HG02943 (cell line): Measurements from ENCODE around the gene GALNT10.

ENCODE experiments used
- ATAC-seq: cut with Tn5 transposase; IDR thresholded peaks from one replicate; pipeline ENCODE4 v1.9.1; 2021; ENCODE audit warnings: mild to moderate bottlenecking, low read depth, moderate library complexity; ENCODE audit not compliant: unreplicated experiment

GALNT10 gene

DNA sequence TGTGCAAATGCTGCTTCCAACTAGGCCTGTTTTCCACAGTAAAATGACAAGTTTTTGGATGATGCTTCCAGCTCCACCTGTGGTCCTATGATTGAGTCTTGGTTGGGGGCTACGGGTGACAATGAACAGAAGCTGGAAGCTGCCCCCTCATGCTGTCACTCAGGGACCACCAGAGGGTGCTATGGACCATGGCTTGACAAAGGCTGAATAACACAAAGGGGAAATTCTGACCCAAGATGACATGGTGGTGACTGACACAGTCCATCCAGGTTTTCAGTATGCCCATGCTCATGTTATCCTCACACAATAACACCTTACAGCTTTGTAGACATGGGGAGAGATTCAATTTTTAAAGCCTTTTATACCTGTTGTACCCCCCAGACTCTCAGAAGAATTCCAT is 231.3 kb downstream of the GALNT10 start:
- no peak for ATAC-seq

- ATAC-seq, result no peak
Measured at GRCh38 chr5:154422298-154422697, 231.8 kb downstream of the GALNT10 start.

DNA sequence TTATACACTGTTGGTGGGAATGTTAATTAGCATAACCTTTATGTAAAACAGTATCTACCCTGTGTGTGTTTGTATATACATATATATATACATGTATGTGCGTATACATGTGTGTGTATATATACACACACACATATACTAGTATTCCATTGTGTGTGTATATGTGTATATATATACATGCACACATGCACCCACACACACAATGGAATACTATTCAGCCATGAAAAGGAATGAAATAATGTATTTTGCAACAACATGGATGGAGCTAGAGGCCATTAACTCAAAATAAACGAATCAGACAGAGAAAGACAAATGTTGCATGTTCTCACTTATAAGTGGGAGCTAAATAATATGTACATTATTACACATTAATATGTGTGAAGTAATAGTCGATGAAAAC is 237.7 kb downstream of the GALNT10 start:
- no peak for ATAC-seq

- ATAC-seq, result no peak
Measured at GRCh38 chr5:154429341-154429740, 238.8 kb downstream of the GALNT10 start.

DNA sequence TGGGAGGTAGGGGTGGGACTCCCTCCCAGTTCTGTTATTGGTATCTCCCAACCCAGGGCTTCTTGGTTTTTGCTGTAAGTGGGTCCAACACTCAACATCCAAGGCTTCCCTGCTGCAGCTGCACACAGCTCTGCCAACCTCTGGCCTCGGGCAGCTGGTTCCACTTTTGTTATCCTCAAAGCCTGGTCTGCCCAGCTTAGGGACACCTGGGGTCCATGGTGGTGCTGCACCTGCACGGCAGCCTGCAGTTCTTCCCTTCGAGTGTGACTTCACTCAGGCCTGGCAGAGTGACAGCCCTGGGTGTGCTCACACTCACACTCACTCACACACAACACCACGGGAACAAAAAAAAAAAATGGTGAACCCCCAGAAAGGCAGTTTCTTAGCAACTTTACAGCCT is 239.9 kb downstream of the GALNT10 start:
- ATAC-seq, result no peak

GRCh38 chr5:154430961-154431630 is 240.6 kb downstream of the GALNT10 start:
- ATAC-seq, result no peak

DNA sequence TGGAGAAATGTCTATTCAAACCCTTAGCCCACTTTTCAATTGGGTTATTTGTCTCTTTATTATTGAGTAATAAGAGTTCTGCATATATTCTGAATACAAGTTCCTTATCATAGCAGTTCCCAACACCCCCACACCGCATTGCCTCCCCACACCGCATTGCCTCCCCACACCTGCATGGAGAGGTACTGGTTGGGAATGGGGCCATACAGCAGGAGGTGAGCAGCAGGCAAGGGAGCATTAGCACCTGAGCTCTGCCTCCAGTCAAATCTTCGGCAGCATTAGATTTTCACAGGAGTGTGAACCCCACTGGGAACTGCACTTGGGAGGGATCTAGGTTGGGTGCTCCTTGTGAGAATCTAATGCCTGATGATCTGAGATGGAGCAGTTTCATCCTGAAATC is 244.7 kb downstream of the GALNT10 start:
- no peak for ATAC-seq

DNA sequence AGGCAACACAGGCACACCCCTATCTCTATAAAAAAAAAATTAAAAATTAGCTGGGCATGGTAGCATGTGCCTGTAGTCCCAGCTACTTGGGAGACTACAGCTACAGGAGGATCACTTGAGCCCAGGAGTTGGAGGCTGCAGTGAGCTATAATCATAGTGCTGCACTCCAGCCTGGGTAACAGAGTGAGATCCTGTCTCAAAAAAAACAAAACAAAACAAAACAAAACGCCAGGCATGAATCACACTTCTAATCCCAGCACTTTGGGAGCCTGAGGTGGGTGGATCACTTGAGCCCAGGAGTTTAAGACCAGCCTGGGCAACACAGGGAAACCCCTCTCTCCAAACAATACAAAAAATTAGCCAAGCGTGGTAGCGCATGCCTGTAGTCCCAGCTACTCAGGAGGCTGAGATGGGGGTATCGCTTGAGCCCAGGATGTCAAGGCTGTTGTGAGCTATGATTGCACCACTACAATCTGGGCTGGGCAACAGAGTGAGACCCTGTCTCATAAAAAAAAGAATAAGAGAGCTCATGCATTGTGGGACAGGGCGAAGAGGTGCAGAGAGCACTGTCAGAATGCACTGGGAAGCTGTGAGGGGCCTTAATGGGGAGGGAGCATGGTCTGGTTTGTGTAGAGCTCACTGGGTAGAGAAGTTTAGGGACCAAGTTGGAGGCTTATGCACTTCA is 246.9 kb downstream of the GALNT10 start:
- ATAC-seq, result no peak

DNA sequence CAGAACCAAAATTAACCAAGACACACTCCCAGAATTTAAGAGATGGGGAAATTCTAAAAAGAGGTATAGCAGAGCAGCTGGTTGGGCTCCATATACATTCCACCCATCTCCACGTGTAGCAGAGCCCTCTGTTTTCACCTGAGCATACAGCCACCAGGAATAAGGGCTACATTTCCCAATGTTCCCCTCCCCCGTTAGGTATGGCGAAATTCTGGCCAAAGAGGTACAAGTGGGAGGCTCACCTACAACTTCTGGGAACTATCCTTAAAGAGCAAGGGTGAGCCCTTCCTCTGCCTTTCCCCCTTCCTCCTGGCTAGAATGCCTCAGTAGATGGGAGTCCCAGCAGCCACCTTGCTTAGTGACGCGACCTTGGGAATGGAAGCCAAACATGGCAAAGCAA is 250.0 kb downstream of the GALNT10 start:
- no peak for ATAC-seq

GRCh38 chr5:154442801-154443200 is 252.3 kb downstream of the GALNT10 start:
- ATAC-seq, result no peak

DNA sequence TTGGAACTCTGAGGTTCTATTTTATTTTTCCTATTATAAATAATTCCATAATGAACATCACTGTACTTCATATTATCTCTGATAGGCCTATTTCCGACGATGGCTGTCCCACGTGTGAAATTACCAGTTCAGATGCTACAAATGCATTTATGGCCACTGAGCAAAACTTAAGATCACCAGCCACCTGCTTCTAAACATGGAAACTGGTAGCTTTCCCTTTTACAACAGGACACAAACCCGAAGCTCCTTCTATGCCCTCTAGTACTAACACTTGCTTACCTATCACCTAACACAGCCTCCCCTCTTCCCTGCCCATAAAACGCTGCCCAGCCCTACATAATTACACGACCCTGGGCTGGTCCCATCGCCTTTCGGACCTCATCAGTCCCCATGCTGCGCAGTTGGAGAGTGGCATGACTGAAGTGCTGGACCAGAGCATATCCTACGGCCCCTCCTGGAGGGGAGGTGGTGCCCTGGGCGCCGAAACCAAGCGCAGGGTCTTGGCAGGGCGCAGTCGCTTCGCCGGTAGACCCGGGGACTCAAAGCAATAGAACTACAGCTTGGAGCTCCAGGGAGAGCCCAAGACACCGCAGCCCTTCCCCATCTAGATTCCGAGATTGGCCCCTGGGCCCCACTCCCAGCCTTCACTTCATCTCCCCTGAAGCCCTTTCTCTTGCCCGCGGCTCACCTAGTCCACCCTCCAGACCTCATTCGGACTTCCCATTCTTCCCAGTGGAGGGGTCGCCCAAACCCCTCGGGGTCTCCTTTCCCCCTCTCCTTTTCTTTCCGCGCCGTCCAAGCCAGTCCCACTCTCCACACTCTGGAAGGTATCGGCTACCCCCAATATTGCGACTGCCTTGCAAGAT is 254.3 kb downstream of the GALNT10 start:
- ATAC-seq, result no peak

GRCh38 chr5:154445422-154446194 is 255.1 kb downstream of the GALNT10 start, which contains the start of gene SAP30L:
TSS of gene SAP30L (plus strand) at chr5:154445997. CDS start at chr5:154446605, 608 bp downstream.
- peak; percentile 91 for ATAC-seq

- ATAC-seq, result peak; percentile 21
Measured at GRCh38 chr5:154446195-154447088, 255.9 kb downstream of the GALNT10 start.

GRCh38 chr5:154447089-154447725 is 256.7 kb downstream of the GALNT10 start:
- ATAC-seq, result no peak

- ATAC-seq, result no peak
Measured at GRCh38 chr5:154449786-154450185, 259.3 kb downstream of the GALNT10 start.

DNA sequence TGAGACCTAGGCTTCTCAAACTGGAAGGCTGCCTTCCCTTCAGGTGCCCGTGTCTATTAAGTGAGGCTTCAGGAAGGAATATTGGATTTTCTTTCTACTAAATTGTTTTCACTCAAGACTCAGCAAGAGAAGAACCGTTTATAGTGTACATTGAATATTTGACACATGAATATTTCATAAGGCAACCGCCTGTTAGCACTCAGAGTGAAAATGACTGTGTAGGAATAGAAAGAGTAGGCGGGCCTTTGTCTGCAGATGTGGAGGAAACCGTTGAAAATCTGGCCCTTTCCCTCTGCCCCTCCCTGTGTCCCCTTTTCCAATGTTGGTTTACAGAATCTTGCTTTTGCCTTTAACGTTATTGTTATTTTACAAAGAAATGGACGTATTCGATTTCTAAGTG is 261.4 kb downstream of the GALNT10 start:
- no peak for ATAC-seq

DNA sequence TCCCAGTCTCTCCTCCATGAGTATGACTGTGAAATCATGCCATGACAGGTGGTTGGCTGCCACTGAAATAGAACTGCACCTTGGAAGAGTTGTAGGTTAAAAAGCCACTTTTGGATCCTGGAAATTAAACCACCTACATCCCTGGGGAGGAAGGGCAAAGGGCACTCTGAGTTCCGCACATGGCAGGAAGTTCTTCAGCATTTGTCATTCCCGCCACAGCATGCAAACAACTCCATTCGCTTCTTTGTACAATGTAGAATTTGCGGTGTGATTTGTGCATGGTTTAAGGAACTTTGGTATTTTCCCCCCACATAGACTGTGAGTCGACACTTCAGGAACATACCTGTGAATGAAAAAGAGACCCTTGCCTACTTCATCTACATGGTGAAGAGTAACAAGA is 265.1 kb downstream of the GALNT10 start:
- no peak for ATAC-seq

DNA sequence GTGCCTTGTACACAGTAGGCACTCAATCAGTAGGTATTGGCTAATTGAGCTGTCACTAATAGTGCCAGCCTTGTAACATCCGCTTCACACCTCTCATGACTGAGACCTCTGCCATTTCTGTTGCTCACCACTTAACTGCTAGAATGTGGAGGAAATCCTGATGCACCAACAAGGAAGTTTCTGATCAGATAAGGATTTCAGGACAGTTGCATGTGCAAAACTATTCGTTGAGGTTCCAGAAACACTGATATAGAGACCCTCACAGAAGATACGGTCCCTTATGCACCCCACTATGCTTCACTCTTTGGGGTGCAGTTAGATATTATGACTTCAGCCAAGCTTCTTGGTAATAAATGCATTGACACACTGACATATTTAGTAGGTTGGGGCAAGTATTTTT is 266.0 kb downstream of the GALNT10 start:
- no peak for ATAC-seq

DNA sequence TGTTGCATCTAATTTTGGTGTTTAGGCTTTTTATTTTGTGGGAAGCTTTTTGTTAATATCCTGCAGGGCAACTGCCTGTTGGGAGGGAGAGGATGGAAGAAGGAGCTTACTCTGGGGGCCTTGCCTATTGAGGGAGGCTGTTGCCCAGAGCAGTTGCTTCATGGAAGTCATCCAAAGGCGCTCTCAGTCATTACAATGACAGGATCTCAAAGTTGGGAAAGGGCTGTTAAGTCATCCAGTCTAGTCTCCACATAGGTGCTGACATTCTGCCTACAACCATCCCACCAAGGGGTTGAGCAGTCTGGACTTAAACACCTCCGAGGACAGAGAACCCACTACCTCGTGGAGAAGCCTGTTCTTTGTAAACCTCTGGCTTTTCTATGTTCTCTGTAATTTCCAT is 268.5 kb downstream of the GALNT10 start:
- no peak for ATAC-seq
